Uterus (tissue), 2 donors: ENCODE results near the gene PLA2G3.

Experiments used
- POLR2A ChIP-seq, 2 donors: fragments of 450-650 bp; IDR thresholded peaks; one replicate each; pipeline ENCODE4 v1.6.1; 2016; ENCODE audit warnings: antibody characterized with exemption in 2 of 2, mild to moderate bottlenecking in 1 of 2, moderate library complexity in 1 of 2
- TF ChIP-seq, protein P1 (sequence below), 4 experiments: fragments of 200-600 bp in 2 of 4; fragments of 450-650 bp in 2 of 4; sonication (generic) in 2 of 4; IDR thresholded peaks; one replicate each; pipeline ENCODE4 v1.5.1; 2016 to 2019; ENCODE audit warnings: antibody characterized with exemption in 4 of 4, mild to moderate bottlenecking in 2 of 4, moderate library complexity in 1 of 4

GRCh38 chr22:31185056-31185455 lies 44.7 kb upstream of the PLA2G3 start:
- TF ChIP-seq, protein P1, sequence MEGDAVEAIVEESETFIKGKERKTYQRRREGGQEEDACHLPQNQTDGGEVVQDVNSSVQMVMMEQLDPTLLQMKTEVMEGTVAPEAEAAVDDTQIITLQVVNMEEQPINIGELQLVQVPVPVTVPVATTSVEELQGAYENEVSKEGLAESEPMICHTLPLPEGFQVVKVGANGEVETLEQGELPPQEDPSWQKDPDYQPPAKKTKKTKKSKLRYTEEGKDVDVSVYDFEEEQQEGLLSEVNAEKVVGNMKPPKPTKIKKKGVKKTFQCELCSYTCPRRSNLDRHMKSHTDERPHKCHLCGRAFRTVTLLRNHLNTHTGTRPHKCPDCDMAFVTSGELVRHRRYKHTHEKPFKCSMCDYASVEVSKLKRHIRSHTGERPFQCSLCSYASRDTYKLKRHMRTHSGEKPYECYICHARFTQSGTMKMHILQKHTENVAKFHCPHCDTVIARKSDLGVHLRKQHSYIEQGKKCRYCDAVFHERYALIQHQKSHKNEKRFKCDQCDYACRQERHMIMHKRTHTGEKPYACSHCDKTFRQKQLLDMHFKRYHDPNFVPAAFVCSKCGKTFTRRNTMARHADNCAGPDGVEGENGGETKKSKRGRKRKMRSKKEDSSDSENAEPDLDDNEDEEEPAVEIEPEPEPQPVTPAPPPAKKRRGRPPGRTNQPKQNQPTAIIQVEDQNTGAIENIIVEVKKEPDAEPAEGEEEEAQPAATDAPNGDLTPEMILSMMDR (IDR thresholded peaks at IDR 0.05), result no peak
- no peak for TF ChIP-seq POLR2A (IDR thresholded peaks at IDR 0.05)
